Measurements from ENCODE around the gene ABHD5. TPM values are rescaled to one million over a fixed set of nuclear protein-coding genes. Genes with fewer than 3 reads are reported as not detected.
"Not testable (repeated sequence)": the region's sequence is repeated elsewhere in the genome, so short reads cannot be mapped to it uniquely, and the experiment has no call there.

The ABHD5 gene
- 49.0 TPM for total RNA-seq

- peak; percentile 89 for DNase-seq
Measured at GRCh38 chr3:43690400-43691119, at the start of gene ABHD5. Gene ABHD5 (plus strand): TSS chr3:43690938. CDS start chr3:43690993, 55 bp downstream.

GRCh38 chr3:43641306-43642114 is 49.2 kb upstream of the ABHD5 start:
- no peak for DNase-seq

GRCh38 chr3:43644443-43644842 is 46.3 kb upstream of the ABHD5 start:
- DNase-seq: no peak

- no peak for DNase-seq
Measured at GRCh38 chr3:43647331-43648166, 43.2 kb upstream of the ABHD5 start.

- no peak for DNase-seq
Measured at GRCh38 chr3:43648957-43649356, 41.8 kb upstream of the ABHD5 start.

- DNase-seq: no peak
Measured at GRCh38 chr3:43649365-43649968, 41.3 kb upstream of the ABHD5 start.

GRCh38 chr3:43650345-43650744 is 40.4 kb upstream of the ABHD5 start:
- no peak for DNase-seq

GRCh38 chr3:43656390-43656789 is 34.3 kb upstream of the ABHD5 start:
- DNase-seq: not testable (repeated sequence)

GRCh38 chr3:43659250-43659880 is 31.4 kb upstream of the ABHD5 start:
- DNase-seq: no peak

- DNase-seq: not testable (repeated sequence)
Measured at GRCh38 chr3:43661376-43661775, 29.4 kb upstream of the ABHD5 start.

GRCh38 chr3:43665011-43665410 is 25.7 kb upstream of the ABHD5 start:
- DNase-seq: not testable (repeated sequence)

GRCh38 chr3:43670635-43671522 is 19.9 kb upstream of the ABHD5 start:
- no peak for DNase-seq

- DNase-seq: no peak
Measured at GRCh38 chr3:43674345-43675085, 16.2 kb upstream of the ABHD5 start.

GRCh38 chr3:43675593-43675992 is 15.1 kb upstream of the ABHD5 start:
- no peak for DNase-seq

- DNase-seq: no peak
Measured at GRCh38 chr3:43676441-43676840, 14.3 kb upstream of the ABHD5 start.

- DNase-seq: not testable (repeated sequence)
Measured at GRCh38 chr3:43678375-43678774, 12.4 kb upstream of the ABHD5 start.

- not testable (repeated sequence) for DNase-seq
Measured at GRCh38 chr3:43678887-43679449, 11.8 kb upstream of the ABHD5 start.

- not testable (repeated sequence) for DNase-seq
Measured at GRCh38 chr3:43680857-43681256, 9.9 kb upstream of the ABHD5 start.

GRCh38 chr3:43684944-43685343 is 5.8 kb upstream of the ABHD5 start:
- DNase-seq: no peak

- DNase-seq: no peak
Measured at GRCh38 chr3:43685921-43686320, 4.8 kb upstream of the ABHD5 start.

Measured in skin of body (tissue), 2 donors.